ENCODE measurements around the gene SFTPA2. TPM values are rescaled to one million over a fixed set of nuclear protein-coding genes. Genes with fewer than 3 reads are reported as not detected.
"Not testable (repeated sequence)": the region's sequence is repeated elsewhere in the genome, so short reads cannot be mapped to it uniquely, and the experiment has no call there.

SFTPA2 gene
- total RNA-seq, 1 donor from 2014 or later = 0.39 TPM

- not testable (repeated sequence) for H3K4me1 Mint-ChIP-seq (ENCODE audit: low read depth, unreplicated experiment); H3K36me3 Mint-ChIP-seq (ENCODE audit: unreplicated experiment); H3K4me3 Mint-ChIP-seq (ENCODE audit: unreplicated experiment); DNase-seq; H3K9me3 Mint-ChIP-seq (ENCODE audit: unreplicated experiment); H3K27ac Mint-ChIP-seq (ENCODE audit: unreplicated experiment); H3K27me3 Mint-ChIP-seq (ENCODE audit: unreplicated experiment)
Measured at GRCh38 chr10:79525049-79525710, 35.0 kb downstream of the SFTPA2 start.

GRCh38 chr10:79523157-79523853, 36.9 kb downstream of the SFTPA2 start:
- H3K4me1 Mint-ChIP-seq (ENCODE audit: low read depth, unreplicated experiment); H3K27me3 Mint-ChIP-seq (ENCODE audit: unreplicated experiment); DNase-seq; H3K9me3 Mint-ChIP-seq (ENCODE audit: unreplicated experiment); H3K4me3 Mint-ChIP-seq (ENCODE audit: unreplicated experiment); H3K27ac Mint-ChIP-seq (ENCODE audit: unreplicated experiment); H3K36me3 Mint-ChIP-seq (ENCODE audit: unreplicated experiment): not testable (repeated sequence)

GRCh38 chr10:79522464-79522863, 37.7 kb downstream of the SFTPA2 start:
- H3K27me3 Mint-ChIP-seq (ENCODE audit: unreplicated experiment); H3K4me1 Mint-ChIP-seq (ENCODE audit: low read depth, unreplicated experiment); DNase-seq; H3K9me3 Mint-ChIP-seq (ENCODE audit: unreplicated experiment); H3K27ac Mint-ChIP-seq (ENCODE audit: unreplicated experiment); H3K4me3 Mint-ChIP-seq (ENCODE audit: unreplicated experiment); H3K36me3 Mint-ChIP-seq (ENCODE audit: unreplicated experiment): not testable (repeated sequence)

- not testable (repeated sequence) for DNase-seq; H3K4me3 Mint-ChIP-seq (ENCODE audit: unreplicated experiment); H3K4me1 Mint-ChIP-seq (ENCODE audit: low read depth, unreplicated experiment); H3K27ac Mint-ChIP-seq (ENCODE audit: unreplicated experiment); H3K36me3 Mint-ChIP-seq (ENCODE audit: unreplicated experiment); H3K9me3 Mint-ChIP-seq (ENCODE audit: unreplicated experiment); H3K27me3 Mint-ChIP-seq (ENCODE audit: unreplicated experiment)
Measured at GRCh38 chr10:79521751-79522150, 38.5 kb downstream of the SFTPA2 start.

GRCh38 chr10:79517567-79517966, 42.6 kb downstream of the SFTPA2 start:
- H3K4me1 Mint-ChIP-seq (ENCODE audit: low read depth, unreplicated experiment); DNase-seq; H3K27me3 Mint-ChIP-seq (ENCODE audit: unreplicated experiment); H3K36me3 Mint-ChIP-seq (ENCODE audit: unreplicated experiment); H3K27ac Mint-ChIP-seq (ENCODE audit: unreplicated experiment); H3K4me3 Mint-ChIP-seq (ENCODE audit: unreplicated experiment); H3K9me3 Mint-ChIP-seq (ENCODE audit: unreplicated experiment): not testable (repeated sequence)

GRCh38 chr10:79516532-79517205, 43.5 kb downstream of the SFTPA2 start:
- not testable (repeated sequence) for H3K27ac Mint-ChIP-seq (ENCODE audit: unreplicated experiment)

GRCh38 chr10:79511891-79512583, 48.2 kb downstream of the SFTPA2 start, which contains the start of gene EIF5AL1:
Gene EIF5AL1, plus strand, starts transcription at chr10:79512533. Its CDS starts 117 bp downstream, at chr10:79512650.
- not testable (repeated sequence) for H3K36me3 Mint-ChIP-seq (ENCODE audit: unreplicated experiment); H3K4me3 Mint-ChIP-seq (ENCODE audit: unreplicated experiment); H3K27ac Mint-ChIP-seq (ENCODE audit: unreplicated experiment); DNase-seq; H3K9me3 Mint-ChIP-seq (ENCODE audit: unreplicated experiment); H3K27me3 Mint-ChIP-seq (ENCODE audit: unreplicated experiment); H3K4me1 Mint-ChIP-seq (ENCODE audit: low read depth, unreplicated experiment)

More at GRCh38 chr10:79516532-79517205, 43.5 kb downstream of the SFTPA2 start:
- H3K4me1 Mint-ChIP-seq (ENCODE audit: low read depth, unreplicated experiment); DNase-seq; H3K27me3 Mint-ChIP-seq (ENCODE audit: unreplicated experiment); H3K4me3 Mint-ChIP-seq (ENCODE audit: unreplicated experiment); H3K9me3 Mint-ChIP-seq (ENCODE audit: unreplicated experiment); H3K36me3 Mint-ChIP-seq (ENCODE audit: unreplicated experiment): not testable (repeated sequence)

GRCh38 chr10:79509934-79510508, 50.2 kb downstream of the SFTPA2 start:
- not testable (repeated sequence) for H3K4me1 Mint-ChIP-seq (ENCODE audit: low read depth, unreplicated experiment); H3K36me3 Mint-ChIP-seq (ENCODE audit: unreplicated experiment); H3K27me3 Mint-ChIP-seq (ENCODE audit: unreplicated experiment); H3K4me3 Mint-ChIP-seq (ENCODE audit: unreplicated experiment); DNase-seq; H3K27ac Mint-ChIP-seq (ENCODE audit: unreplicated experiment); H3K9me3 Mint-ChIP-seq (ENCODE audit: unreplicated experiment)

- not testable (repeated sequence) for H3K4me3 Mint-ChIP-seq (ENCODE audit: unreplicated experiment); H3K27ac Mint-ChIP-seq (ENCODE audit: unreplicated experiment); H3K27me3 Mint-ChIP-seq (ENCODE audit: unreplicated experiment); H3K9me3 Mint-ChIP-seq (ENCODE audit: unreplicated experiment); DNase-seq; H3K36me3 Mint-ChIP-seq (ENCODE audit: unreplicated experiment); H3K4me1 Mint-ChIP-seq (ENCODE audit: low read depth, unreplicated experiment)
Measured at GRCh38 chr10:79509306-79509933, 50.8 kb downstream of the SFTPA2 start.

GRCh38 chr10:79508245-79508644, 52.0 kb downstream of the SFTPA2 start:
- peaks cover 11% of the 10 kb centered on the region for H3K27me3 Mint-ChIP-seq (ENCODE audit: unreplicated experiment)
- not testable (repeated sequence) for DNase-seq; H3K4me1 Mint-ChIP-seq (ENCODE audit: low read depth, unreplicated experiment); H3K9me3 Mint-ChIP-seq (ENCODE audit: unreplicated experiment); H3K4me3 Mint-ChIP-seq (ENCODE audit: unreplicated experiment); H3K36me3 Mint-ChIP-seq (ENCODE audit: unreplicated experiment); H3K27ac Mint-ChIP-seq (ENCODE audit: unreplicated experiment)
